HG03558 (cell line): ENCODE results near the gene EXOSC10.
"Not testable (repeated sequence)": the region's sequence is repeated elsewhere in the genome, so short reads cannot be mapped to it uniquely, and the experiment has no call there.

Experiments
- ATAC-seq: cut with Tn5 transposase; IDR thresholded peaks from one replicate; pipeline ENCODE4 v1.9.1; 2021; ENCODE audit warnings: moderate number of reproducible peaks; ENCODE audit not compliant: unreplicated experiment; ENCODE audit errors: extremely low read depth

EXOSC10 gene

DNA sequence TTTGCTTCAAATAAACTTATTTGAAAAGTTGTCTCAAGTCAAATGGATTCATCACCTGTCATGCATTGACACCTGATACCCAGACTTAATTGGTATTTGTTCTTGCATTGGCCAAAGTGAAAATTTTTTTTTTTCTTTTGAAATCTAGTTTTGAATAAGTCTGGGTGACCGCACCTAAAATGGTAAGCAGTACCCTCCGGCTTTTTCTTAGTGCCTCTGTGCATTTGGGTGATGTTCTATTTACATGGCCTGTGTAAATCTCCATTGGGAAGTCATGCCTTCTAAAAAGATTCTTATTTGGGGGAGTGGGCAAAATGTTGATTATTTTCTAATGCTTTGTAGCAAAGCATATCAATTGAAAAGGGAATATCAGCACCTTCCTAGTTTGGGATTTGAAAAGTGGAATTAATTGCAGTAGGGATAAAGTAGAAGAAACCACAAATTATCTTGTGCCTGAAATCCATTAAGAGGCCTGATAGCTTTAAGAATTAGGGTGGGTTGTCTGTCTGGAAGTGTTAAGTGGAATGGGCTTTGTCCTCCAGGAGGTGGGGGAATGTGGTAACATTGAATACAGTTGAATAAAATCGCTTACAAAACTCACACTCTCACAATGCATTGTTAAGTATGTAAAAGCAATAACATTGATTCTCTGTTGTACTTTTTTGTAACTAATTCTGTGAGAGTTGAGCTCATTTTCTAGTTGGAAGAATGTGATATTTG lies 75.4 kb downstream of the EXOSC10 start:
- ATAC-seq = no peak

DNA sequence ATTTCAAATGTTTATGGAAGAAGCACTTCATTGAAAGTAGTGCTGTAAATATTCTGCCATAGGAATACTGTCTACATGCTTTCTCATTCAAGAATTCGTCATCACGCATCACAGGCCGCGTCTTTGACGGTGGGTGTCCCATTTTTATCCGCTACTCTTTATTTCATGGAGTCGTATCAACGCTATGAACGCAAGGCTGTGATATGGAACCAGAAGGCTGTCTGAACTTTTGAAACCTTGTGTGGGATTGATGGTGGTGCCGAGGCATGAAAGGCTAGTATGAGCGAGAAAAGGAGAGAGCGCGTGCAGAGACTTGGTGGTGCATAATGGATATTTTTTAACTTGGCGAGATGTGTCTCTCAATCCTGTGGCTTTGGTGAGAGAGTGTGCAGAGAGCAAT lies 76.5 kb downstream of the EXOSC10 start:
- no peak for ATAC-seq

DNA sequence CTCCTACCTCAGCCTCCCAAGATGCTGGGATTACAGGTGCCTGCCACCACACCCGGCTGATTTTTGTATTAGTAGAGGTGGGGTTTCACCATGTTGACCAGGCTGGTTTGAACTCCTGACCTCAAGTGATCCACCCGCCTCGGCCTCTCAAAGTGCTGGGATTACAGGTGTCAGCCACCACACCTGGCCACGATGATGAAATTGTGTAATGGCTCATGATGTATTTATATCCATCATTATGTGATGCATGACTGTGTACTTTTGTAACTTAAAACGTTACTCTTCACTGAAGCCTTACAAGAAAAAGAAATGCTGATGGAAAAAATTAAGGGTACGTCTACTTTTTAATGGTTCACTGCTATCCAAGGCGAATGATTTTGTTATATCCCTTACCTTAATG lies 79.7 kb downstream of the EXOSC10 start:
- no peak for ATAC-seq

DNA sequence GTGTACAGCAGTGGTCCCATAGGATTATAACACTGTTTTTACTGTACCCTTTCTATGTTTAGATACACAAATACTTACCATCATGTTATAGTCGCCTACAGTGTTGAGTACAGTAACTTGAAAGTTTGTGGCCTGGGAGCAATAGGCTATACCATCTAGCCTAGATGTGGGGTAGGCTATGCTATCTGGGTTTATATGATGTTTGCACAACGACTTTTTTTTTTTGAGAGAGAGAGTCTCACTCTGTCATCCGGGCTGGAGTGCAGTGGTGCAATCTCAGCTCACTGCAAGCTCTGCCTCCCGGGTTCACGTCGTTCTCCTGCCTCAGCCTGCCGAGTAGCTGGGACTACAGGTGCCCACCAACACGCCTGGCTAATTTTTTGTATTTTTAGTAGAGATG lies 80.3 kb downstream of the EXOSC10 start:
- ATAC-seq = not testable (repeated sequence)
